ENCODE data around the gene MAPK1IP1L.
"Not testable (repeated sequence)": the region's sequence is repeated elsewhere in the genome, so short reads cannot be mapped to it uniquely, and the experiment has no call there.

Gene MAPK1IP1L

GRCh38 chr14:55051423-55052268 is at the start of gene MAPK1IP1L:
TSS of gene MAPK1IP1L (plus strand) at chr14:55051647. CDS start at chr14:55061684, 10,037 bp downstream.
- peak; percentile 76 to 83 for DNase-seq (ENCODE audit: low read depth in 2 of 2)

DNA sequence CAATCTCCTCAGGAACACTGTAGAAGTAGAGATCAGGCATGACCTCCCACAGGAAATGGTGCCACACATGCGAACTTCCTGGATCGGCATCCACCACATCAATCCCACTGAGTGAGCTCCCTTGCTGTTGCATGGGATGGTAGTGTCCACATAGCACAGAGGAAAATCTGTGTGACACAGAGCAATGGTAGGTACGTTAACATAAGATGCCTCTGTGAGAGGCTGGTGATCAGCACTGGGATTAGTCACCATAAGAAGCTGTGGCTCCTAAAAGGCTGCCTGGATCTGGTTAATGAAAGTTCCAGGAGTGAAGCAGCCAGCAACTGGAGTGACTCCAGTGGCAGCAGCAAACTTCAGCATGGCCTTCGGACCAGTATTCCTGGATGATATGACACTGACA is 46.4 kb upstream of the MAPK1IP1L start:
- DNase-seq (ENCODE audit: low read depth in 2 of 2) = no peak

GRCh38 chr14:55015006-55015405 is 36.4 kb upstream of the MAPK1IP1L start:
- no peak for DNase-seq (ENCODE audit: low read depth in 2 of 2)

DNA sequence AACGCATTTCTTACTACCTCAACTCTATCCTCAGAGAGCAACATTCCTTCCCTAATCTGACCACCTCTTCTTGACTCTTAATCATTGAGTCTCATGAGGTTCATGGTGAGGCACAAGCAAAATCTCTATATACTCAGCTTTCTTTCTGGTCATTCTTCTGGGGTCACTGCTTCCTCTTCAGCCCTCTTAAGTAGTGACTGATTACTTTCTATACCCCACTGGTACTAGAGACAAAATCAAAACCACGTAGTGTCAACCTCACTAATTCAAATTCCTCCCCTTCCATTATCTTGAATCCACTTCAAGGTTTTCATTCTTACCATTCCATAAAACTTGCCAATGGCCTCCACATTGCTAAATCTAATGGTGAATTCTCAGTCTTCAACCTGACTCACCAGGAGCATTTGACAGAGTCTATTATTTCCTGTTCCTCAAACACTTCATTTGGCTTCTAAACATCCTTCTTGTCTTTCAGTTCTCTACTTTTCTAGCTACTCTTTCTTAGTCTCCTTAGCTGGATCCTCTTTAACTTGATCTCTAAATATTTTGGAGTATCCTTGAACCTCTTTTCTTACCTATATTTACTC is 31.4 kb upstream of the MAPK1IP1L start:
- no peak for DNase-seq (ENCODE audit: low read depth in 2 of 2)

DNA sequence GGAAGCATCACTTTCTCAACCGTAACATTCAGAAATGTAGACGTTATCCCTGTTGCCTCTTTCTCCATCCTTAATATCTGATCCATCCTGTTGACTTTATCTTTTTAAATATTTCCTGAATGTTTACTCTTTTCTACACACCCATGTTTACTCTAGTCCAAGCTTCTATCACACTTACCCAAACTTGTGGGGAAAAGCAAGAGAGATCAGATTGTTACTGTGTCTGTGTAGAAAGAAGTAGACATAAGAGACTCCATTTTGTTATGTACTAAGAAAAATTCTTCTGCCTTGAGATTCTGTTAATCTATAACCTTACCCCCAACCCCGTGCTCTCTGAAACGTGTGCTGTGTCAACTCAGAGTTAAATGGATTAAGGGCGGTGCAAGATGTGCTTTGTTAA is 27.1 kb upstream of the MAPK1IP1L start:
- DNase-seq (ENCODE audit: low read depth in 2 of 2) = not testable (repeated sequence)

- DNase-seq (ENCODE audit: low read depth in 2 of 2) = no peak
Observed at GRCh38 chr14:55025948-55026347, 25.5 kb upstream of the MAPK1IP1L start.

GRCh38 chr14:55026441-55026792 is 25.0 kb upstream of the MAPK1IP1L start:
- no peak for DNase-seq (ENCODE audit: low read depth in 2 of 2)

- DNase-seq (ENCODE audit: low read depth in 2 of 2) = peak; percentile 94 to 96
Observed at GRCh38 chr14:55026793-55027561, 24.5 kb upstream of the MAPK1IP1L start, which contains the start of the genes SOCS4 and WDHD1. TSS of gene SOCS4 (plus strand) at chr14:55027236. CDS start at chr14:55043042, 15,806 bp downstream. TSS of gene WDHD1 (minus strand) at chr14:55027099. CDS start at chr14:55026787, 312 bp downstream.

GRCh38 chr14:55028066-55028465 is 23.4 kb upstream of the MAPK1IP1L start:
- DNase-seq (ENCODE audit: low read depth in 2 of 2) = no peak

GRCh38 chr14:55028476-55028875 is 23.0 kb upstream of the MAPK1IP1L start:
- no peak for DNase-seq (ENCODE audit: low read depth in 2 of 2)

GRCh38 chr14:55031190-55031589 is 20.3 kb upstream of the MAPK1IP1L start:
- DNase-seq (ENCODE audit: low read depth in 2 of 2) = no peak

DNA sequence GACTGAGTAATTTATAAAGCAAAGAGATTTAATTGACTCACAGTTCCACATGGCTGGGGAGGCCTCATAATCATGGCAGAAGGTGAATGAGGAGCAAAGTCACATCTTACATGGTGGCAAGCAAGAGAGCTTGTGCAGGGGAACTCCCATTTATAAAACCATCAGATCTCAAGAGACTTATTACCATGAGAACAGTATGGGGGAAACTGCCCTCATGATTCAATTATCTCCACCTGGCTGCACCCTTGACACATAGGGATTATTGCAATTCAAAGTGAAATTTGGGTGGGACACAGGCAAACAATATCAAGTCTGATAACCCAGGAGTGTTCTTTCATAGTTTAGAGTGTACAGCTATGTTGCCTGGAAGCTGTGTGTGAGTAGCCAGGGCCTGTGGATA is 13.5 kb upstream of the MAPK1IP1L start:
- not testable (repeated sequence) for DNase-seq (ENCODE audit: low read depth in 2 of 2)

GRCh38 chr14:55038708-55039107 is 12.7 kb upstream of the MAPK1IP1L start:
- DNase-seq (ENCODE audit: low read depth in 2 of 2) = no peak

DNA sequence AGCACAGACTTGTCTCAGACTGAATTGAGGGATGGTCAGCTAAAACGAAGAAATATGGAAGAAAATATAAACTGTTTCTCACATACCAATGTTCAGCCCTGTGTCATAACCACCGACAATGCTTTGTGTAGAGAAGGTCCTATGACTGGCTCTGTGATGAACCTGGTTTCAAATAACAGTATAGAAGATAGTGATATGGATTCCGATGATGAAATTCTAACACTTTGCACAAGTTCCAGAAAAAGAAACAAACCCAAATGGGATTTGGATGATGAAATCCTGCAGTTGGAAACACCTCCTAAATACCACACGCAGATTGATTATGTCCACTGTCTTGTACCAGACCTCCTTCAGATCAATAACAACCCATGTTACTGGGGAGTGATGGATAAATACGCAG is 7.9 kb upstream of the MAPK1IP1L start:
- no peak for DNase-seq (ENCODE audit: low read depth in 2 of 2)

DNA sequence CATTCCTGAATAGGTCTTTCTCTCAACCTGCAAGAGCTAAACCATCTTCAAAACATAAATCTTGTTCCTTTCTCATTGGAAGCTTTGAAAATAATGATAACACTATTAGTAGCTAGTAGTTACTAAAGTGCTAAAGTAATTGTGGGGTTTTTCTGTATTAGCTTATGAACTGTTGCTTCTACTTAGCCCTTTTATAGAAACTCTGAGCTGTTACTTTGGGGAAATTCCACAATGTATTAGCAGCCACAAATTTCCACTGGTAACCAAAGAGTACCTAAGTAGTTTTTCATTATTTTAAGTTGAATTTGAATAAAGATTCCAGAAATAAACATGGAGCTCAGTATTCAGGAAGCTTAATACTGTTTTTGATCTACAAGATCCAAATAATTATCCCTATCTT is 6.4 kb upstream of the MAPK1IP1L start:
- DNase-seq (ENCODE audit: low read depth in 2 of 2) = no peak

DNA sequence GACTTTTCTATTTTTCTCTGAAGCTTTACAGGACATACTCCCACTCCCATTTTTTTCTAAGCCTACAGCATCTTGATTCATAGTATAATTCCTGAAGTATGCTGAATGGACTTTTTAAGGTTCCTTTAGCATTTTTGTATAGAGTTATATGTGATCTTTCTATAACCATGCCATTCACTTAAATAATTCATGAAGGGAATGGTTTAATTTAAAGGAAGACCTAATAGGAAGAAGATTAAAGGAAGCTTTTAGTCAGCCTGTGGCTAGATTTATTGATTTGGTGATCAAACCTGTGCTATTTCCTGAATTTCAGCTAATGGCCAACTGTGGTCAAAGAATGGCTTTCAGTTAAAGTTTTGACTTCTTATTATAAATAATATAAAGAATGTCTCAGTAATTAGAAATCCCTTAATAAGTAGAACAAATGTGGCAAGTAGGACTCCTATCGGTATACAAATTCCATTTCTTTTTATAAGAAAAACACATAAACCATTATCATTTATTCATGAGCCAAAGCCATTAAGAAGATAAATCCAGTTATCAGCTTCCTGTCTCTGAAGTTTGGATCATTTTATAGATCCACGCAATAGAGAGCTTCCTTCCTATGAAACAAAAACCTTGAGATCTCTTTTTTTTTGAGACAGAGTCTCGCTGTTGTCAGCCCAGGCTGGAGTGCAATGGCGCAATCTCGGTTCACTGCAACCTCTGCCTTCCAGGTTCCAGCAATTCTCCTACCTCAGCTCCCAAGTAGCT is 4.0 kb upstream of the MAPK1IP1L start:
- no peak for DNase-seq (ENCODE audit: low read depth in 2 of 2)

GRCh38 chr14:55048900-55049436 is 2.5 kb upstream of the MAPK1IP1L start:
- DNase-seq (ENCODE audit: low read depth in 2 of 2) = no peak

- DNase-seq (ENCODE audit: low read depth in 2 of 2) = no peak
Observed at GRCh38 chr14:55051165-55051422, 353 bp upstream of the MAPK1IP1L start.

DNA sequence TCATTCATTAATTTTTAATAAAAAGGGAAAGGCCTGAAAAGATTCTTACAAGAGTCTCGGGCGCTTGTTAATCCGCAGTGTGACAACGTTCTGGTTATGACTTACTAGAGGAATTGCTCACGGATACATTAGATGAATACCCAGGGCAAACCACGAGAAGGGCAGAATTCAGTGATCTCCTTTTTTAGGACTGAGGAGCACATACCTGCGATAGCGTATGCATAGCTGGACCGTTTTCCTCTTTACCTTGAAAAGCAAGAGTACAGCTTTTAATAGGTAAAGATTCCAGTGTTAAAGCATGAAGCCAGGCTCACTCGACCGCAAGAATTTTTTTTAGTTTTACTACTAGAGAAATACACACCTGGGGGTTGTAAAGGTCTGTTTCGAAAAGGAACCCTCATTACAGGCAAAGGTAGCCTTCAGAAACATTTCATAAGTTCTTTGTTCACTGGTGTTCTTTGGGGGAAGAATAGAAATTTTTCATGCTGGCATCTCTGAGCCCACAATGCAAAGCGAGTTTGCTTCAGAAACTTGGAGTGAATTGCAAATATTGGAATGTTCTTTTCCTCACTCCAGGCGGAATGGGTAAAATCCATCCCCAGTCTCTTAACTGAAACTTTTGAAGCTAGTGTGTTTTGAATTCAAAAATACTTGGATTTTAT is 953 bp downstream of the MAPK1IP1L start:
- DNase-seq (ENCODE audit: low read depth in 2 of 2) = no peak

- DNase-seq (ENCODE audit: low read depth in 2 of 2) = no peak
Observed at GRCh38 chr14:55053018-55053417, 1.6 kb downstream of the MAPK1IP1L start.

GRCh38 chr14:55053500-55053899 is 2.1 kb downstream of the MAPK1IP1L start:
- DNase-seq (ENCODE audit: low read depth in 2 of 2) = no peak

Measured in stimulated activated CD4-positive, alpha-beta T cell treated with anti-CD3 and anti-CD28 coated beads, Interleukin-12 subunit alpha, Interleukin-12 subunit beta, amount 100 ng/mL, for 24 hours (primary cell).